HG03064 (cell line): ENCODE results near the gene PARP14.
"Not testable (repeated sequence)": the region's sequence is repeated elsewhere in the genome, so short reads cannot be mapped to it uniquely, and the experiment has no call there.

Experiments used
- ATAC-seq: cut with Tn5 transposase; IDR thresholded peaks from one replicate; pipeline ENCODE4 v1.9.1; 2021; ENCODE audit warnings: low read depth; ENCODE audit not compliant: unreplicated experiment

Gene PARP14

GRCh38 chr3:122680475-122681283, at the start of gene PARP14:
Gene PARP14, plus strand, starts transcription at chr3:122680839. Its CDS starts 45 bp downstream, at chr3:122680884.
- ATAC-seq, result no peak

GRCh38 chr3:122635789-122636188, 44.9 kb upstream of the PARP14 start:
- ATAC-seq, result no peak

- ATAC-seq, result no peak
These were observed 43.9 kb upstream of the PARP14 start for GRCh38 chr3:122636697-122637096.

GRCh38 chr3:122640437-122640999, 40.1 kb upstream of the PARP14 start:
- ATAC-seq, result no peak

GRCh38 chr3:122642935-122643334, 37.7 kb upstream of the PARP14 start:
- ATAC-seq, result no peak

- peak; percentile 81 for ATAC-seq
These were observed 34.3 kb upstream of the PARP14 start for GRCh38 chr3:122646146-122646988.

- not testable (repeated sequence) for ATAC-seq
These were observed 29.3 kb upstream of the PARP14 start for GRCh38 chr3:122651233-122651907.

GRCh38 chr3:122651962-122652361, 28.7 kb upstream of the PARP14 start:
- not testable (repeated sequence) for ATAC-seq

- not testable (repeated sequence) for ATAC-seq
These were observed 22.3 kb upstream of the PARP14 start for GRCh38 chr3:122658336-122658735.

- ATAC-seq, result no peak
These were observed 20.2 kb upstream of the PARP14 start for GRCh38 chr3:122660297-122660974.

GRCh38 chr3:122661633-122662032, 19.0 kb upstream of the PARP14 start:
- no peak for ATAC-seq

- ATAC-seq, result no peak
These were observed 18.1 kb upstream of the PARP14 start for GRCh38 chr3:122662505-122662904.

GRCh38 chr3:122665226-122665786, 15.3 kb upstream of the PARP14 start:
- ATAC-seq, result no peak

GRCh38 chr3:122665881-122666280, 14.8 kb upstream of the PARP14 start:
- ATAC-seq, result no peak

- peak; percentile 96 for ATAC-seq
These were observed 11.5 kb upstream of the PARP14 start for GRCh38 chr3:122668930-122669730.

GRCh38 chr3:122671553-122671952, 9.1 kb upstream of the PARP14 start:
- no peak for ATAC-seq

GRCh38 chr3:122674339-122674738, 6.3 kb upstream of the PARP14 start:
- no peak for ATAC-seq

- no peak for ATAC-seq
These were observed 3.9 kb upstream of the PARP14 start for GRCh38 chr3:122676759-122677158.

- ATAC-seq, result no peak
These were observed 3.4 kb upstream of the PARP14 start for GRCh38 chr3:122677216-122677615.
